Fibroblast of pulmonary artery (primary cell): ENCODE measurements around the gene OLFML1.

Experiments used
- DNase-seq: peaks from one replicate; pipeline ENCODE4 v3.0.0-alpha.2; 2010; ENCODE audit warnings: low read depth
- H3K4me3 ChIP-seq: replicated peaks from 2 replicates; pipeline ENCODE4 v1.5.1; 2011; ENCODE audit warnings: low read depth, mild to moderate bottlenecking, control low read depth, low read length, moderate library complexity
- CTCF ChIP-seq: IDR thresholded peaks from 2 replicates; pipeline ENCODE4 v1.5.1; 2011; ENCODE audit warnings: mild to moderate bottlenecking, control low read depth, low read length, inconsistent platforms; ENCODE audit errors: missing control alignments

OLFML1 gene

GRCh38 chr11:7506243-7506642 lies 20.9 kb downstream of the OLFML1 start:
- no peak for DNase-seq
- no peak overlapping the region for H3K4me3 ChIP-seq
- TF ChIP-seq CTCF = no peak

GRCh38 chr11:7508087-7508486 lies 22.8 kb downstream of the OLFML1 start:
- no peak for DNase-seq
- TF ChIP-seq CTCF = no peak
- H3K4me3 ChIP-seq = no peak overlapping the region

GRCh38 chr11:7509966-7510365 lies 24.7 kb downstream of the OLFML1 start:
- DNase-seq = no peak
- H3K4me3 ChIP-seq = no peak overlapping the region
- TF ChIP-seq CTCF = no peak

- no peak overlapping the region for H3K4me3 ChIP-seq
- no peak for TF ChIP-seq CTCF
- DNase-seq = no peak
Observed at GRCh38 chr11:7511401-7511800, 26.1 kb downstream of the OLFML1 start.

- no peak for TF ChIP-seq CTCF
- DNase-seq = peak; percentile 23
- H3K4me3 ChIP-seq = peak overlapping the region; percentile 77
Observed at GRCh38 chr11:7512525-7513233, 27.4 kb downstream of the OLFML1 start.

GRCh38 chr11:7513234-7514098 lies 28.2 kb downstream of the OLFML1 start, which contains the start of gene PPFIBP2:
TSS of gene PPFIBP2 (plus strand) at chr11:7513999. CDS start at chr11:7549476, 35,477 bp downstream.
- peak; percentile 73 for TF ChIP-seq CTCF

More at GRCh38 chr11:7513234-7514098, 28.2 kb downstream of the OLFML1 start, which contains the start of gene PPFIBP2:
- peak within 1 kb of the TSS; percentile 77 for H3K4me3 ChIP-seq
- DNase-seq = peak; percentile 65
